Panc1 (cell line): ENCODE measurements around the gene CD151.

ENCODE experiments used
- POLR2AphosphoS5 ChIP-seq: IDR thresholded peaks from 2 replicates; pipeline ENCODE4 v1.6.1; 2012; ENCODE audit warnings: mild to moderate bottlenecking, low read depth, low read length, moderate library complexity
- REST ChIP-seq, 2 experiments: IDR thresholded peaks; 2 replicates each; pipeline ENCODE4 v1.6.1; 2011 to 2012; ENCODE audit warnings: low read depth in 2 of 2, control low read depth in 1 of 2, low read length in 1 of 2, mild to moderate bottlenecking in 1 of 2, moderate library complexity in 1 of 2; ENCODE audit not compliant: insufficient read depth in 1 of 2

DNA sequence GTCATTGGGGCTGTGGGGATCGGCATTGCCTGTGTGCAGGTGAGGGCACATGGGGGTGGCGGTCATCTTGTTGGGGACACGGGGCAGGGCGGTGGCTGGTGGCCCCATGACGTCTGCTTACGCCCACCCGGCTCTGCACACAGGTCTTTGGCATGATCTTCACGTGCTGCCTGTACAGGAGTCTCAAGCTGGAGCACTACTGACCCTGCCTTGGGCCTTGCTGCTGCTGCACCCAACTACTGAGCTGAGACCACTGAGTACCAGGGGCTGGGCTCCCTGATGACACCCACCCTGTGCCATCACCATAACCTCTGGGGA, 5.2 kb downstream of the CD151 start:
- TF ChIP-seq POLR2AphosphoS5 (peak; percentile 9; the same call in 1 of the 2 replicates), REST (IDR thresholded peaks at IDR 0.05; ENCODE audit: insufficient read depth in 1 of 2, low read depth in 2 of 2, low read length in 1 of 2) (no peak)
